ENCODE results near the gene SLC45A1. TPM values are rescaled to one million over a fixed set of nuclear protein-coding genes. Genes with fewer than 3 reads are reported as not detected.

The SLC45A1 gene
- total RNA-seq, 4 donors from 2014 or later, result 5.4 to 15.1 (median 7.6) TPM

DNA sequence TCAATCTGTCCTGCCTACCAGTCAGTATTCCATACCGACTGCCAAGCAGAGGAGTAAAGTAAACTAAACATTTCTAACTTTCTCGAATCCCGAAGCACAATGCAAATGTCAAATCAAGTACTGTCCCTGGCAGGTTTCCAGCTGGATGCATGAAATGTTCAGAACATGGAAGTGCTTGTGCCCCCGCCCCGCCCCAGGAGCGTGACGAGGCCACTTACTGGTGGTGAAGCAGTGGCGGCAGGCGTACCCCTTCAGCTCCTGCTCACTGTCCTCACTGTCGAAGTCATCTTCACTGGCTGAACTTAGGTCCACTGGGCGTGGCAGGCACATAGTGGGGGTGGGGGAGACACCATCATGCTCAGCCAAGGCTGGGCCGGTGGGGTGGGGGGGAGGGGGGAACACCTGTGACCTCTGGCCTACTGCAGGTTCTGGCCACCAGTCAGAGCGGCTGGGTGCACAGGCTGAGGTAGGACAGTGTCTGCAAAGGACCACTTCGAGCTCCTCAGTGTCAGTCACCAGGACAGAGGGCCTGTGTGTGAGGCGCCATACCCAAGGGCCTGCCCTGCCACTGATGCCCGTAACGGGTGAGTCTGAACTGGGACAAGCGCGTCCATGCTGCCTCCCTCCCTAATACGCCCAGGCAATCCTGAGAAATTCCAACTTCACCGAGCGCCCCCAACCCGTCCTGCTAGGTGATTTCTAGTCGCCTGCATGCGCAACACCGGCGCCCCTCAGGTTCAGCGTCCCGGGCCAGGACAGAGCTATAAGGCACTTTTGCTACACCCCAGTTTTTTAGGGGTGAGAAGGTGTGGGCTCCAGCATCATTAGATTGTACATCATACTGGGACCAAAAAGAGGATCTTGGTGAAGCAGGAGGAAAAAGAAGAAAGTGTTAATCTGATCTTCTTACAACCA lies 46.9 kb downstream of the SLC45A1 start:
- H3K36me3 ChIP-seq, result peaks cover 13 to 61% (median 16%) of the 10 kb centered on the region in 3 donors
- no peaks in the 10 kb centered on the region for H3K27me3 ChIP-seq
- no peak for DNase-seq (ENCODE audit: low spot score in 2 of 2)
- no peak overlapping the region for H3K4me3 ChIP-seq
- H3K27ac ChIP-seq, result peak overlapping the region in 3 of 4 donors; percentile 59 to 79 (median 73)
- no peak for TF ChIP-seq POLR2A (IDR thresholded peaks at IDR 0.05)
- peak in 1 of 2 donors; percentile 60 for TF ChIP-seq EP300 (IDR thresholded peaks at IDR 0.05)
- TF ChIP-seq, protein P1, sequence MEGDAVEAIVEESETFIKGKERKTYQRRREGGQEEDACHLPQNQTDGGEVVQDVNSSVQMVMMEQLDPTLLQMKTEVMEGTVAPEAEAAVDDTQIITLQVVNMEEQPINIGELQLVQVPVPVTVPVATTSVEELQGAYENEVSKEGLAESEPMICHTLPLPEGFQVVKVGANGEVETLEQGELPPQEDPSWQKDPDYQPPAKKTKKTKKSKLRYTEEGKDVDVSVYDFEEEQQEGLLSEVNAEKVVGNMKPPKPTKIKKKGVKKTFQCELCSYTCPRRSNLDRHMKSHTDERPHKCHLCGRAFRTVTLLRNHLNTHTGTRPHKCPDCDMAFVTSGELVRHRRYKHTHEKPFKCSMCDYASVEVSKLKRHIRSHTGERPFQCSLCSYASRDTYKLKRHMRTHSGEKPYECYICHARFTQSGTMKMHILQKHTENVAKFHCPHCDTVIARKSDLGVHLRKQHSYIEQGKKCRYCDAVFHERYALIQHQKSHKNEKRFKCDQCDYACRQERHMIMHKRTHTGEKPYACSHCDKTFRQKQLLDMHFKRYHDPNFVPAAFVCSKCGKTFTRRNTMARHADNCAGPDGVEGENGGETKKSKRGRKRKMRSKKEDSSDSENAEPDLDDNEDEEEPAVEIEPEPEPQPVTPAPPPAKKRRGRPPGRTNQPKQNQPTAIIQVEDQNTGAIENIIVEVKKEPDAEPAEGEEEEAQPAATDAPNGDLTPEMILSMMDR (IDR thresholded peaks at IDR 0.05), result no peak
- H3K9me3 ChIP-seq, result no peaks in the 10 kb centered on the region
- WGBS, 2 donors, result 64 to 78% methylated on average over 20 to 25 of the region's 29 CpGs
- H3K4me1 ChIP-seq, result peaks cover 0 to 84% (median 33%) of the 10 kb centered on the region in 4 donors

DNA sequence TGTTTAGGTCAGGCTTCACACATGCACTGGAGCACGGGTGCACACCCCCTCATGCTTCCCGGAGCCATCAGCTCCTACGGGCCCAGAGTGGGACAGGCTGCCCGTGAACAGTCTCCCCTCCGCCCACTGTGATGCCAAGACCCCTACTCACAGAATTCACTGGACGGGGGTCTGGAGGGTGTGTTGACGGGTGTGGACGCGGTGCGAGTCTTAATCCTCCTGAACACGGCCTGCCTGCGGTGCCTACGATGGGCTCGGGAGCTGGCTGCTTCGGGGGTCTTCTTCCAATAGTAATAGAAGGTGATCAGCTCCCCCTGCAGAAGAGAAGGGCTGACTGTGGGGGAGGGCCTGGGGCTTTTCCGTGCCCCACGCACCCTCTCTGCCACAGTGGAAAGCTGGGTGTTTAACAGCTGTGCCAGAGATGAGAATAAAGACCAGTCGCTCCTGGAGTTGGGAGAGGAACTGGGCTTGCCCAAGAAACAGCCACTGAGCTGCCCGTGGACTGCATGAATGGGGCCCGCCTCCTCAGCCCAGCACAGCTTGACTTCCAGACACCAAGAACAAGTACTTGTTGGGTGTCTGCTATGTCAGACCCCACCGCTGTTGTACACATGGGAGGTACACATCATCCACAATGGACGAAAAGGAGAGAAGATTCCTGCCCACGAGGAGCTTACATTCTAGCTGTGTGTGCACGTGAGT lies 47.9 kb downstream of the SLC45A1 start:
- H3K9me3 ChIP-seq, result no peaks in the 10 kb centered on the region
- no peaks in the 10 kb centered on the region for H3K27me3 ChIP-seq
- H3K4me3 ChIP-seq, result no peak overlapping the region
- peak overlapping the region in 1 of 4 donors; percentile 79 for H3K27ac ChIP-seq
- no peak for TF ChIP-seq EP300 (IDR thresholded peaks at IDR 0.05)
- TF ChIP-seq, protein P1 (IDR thresholded peaks at IDR 0.05), result no peak
- TF ChIP-seq POLR2A (IDR thresholded peaks at IDR 0.05), result no peak
- peaks cover 9 to 51% (median 14%) of the 10 kb centered on the region in 3 donors for H3K36me3 ChIP-seq
- H3K4me1 ChIP-seq, result peaks cover 0 to 94% (median 43%) of the 10 kb centered on the region in 4 donors
- no peak for DNase-seq (ENCODE audit: low spot score in 2 of 2)
- WGBS, 2 donors, result 82 to 83% methylated on average over 24 of the region's 24 CpGs

DNA sequence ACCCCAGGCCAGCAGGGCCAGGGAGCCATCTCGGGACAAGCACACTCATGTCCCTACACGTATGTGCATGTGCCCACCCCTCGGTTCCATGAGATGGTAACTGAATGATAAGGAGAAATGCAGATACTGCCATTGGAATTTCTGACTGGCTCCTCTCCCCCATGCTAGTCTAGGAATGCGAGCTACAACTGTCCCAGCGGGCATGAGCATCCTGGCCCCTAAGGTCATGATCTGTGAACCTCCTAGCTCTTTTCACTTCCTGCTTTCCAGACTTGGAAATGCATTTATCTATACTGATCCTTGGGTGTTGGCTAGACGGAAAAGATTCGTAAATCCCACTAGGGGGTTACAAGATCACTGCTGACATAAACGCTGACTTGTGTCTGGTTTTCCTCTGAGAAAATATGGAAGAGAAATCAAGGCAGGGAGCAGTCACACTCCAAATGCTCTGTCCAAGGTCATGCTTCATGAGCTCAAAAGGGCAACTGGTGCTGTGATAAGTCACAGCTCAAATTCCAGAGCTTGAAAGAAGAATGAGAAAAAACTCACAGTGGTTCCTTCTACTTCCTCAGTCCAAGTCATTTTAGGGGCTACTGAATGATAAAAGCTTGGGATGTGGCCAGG lies 49.8 kb downstream of the SLC45A1 start:
- H3K36me3 ChIP-seq, result peaks cover 0 to 32% (median 3%) of the 10 kb centered on the region in 3 donors
- H3K4me3 ChIP-seq, result no peak overlapping the region
- 53 to 64% methylated on average over 8 of the region's 8 CpGs for WGBS, 2 donors
- H3K27me3 ChIP-seq, result no peaks in the 10 kb centered on the region
- no peaks in the 10 kb centered on the region for H3K9me3 ChIP-seq
- DNase-seq (ENCODE audit: low spot score in 2 of 2), result no peak
- TF ChIP-seq, protein P1 (IDR thresholded peaks at IDR 0.05), result no peak
- TF ChIP-seq EP300 (IDR thresholded peaks at IDR 0.05) (no peak), POLR2A (IDR thresholded peaks at IDR 0.05) (no peak)
- peak overlapping the region in 2 of 4 donors; percentile 29 to 44 for H3K27ac ChIP-seq
- peaks cover 0 to 100% (median 61%) of the 10 kb centered on the region in 4 donors for H3K4me1 ChIP-seq

DNA sequence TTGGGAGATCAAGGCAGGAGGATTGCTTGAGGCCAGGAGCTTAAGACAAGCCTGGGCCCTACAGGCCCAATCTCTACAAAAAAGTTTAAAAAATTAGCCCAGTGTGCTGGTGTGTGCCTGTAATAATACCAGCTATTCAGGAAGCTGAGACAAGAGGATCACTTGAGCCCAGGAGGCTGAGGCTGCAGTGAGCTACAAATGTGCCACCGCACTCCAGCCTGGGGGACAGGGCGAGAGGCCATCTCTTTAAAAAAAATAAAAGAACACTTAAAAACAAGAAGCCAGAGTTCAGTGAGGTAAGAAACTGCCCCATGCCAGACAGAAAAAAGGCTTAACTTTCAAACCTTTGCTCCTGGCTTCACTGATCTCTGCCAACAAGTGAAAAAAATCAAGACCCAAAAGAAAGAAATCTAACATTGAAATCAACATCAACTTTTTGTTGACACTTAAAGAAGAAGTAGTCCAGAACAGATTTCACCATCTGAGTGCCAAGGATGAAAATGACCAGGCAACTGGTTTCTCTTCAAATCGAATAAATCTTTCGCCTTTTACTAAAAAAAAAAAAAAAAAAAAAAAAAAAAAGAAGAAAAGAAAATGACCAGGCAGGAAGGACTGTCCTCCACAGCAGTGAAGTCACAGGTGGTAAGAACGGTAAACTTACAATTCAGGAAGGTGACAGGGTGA lies 51.2 kb downstream of the SLC45A1 start:
- WGBS, 2 donors, result 69 to 70% methylated on average over 5 of the region's 5 CpGs
- Histone ChIP-seq H3K9me3 (no peaks in the 10 kb centered on the region), H3K4me3 (no peak overlapping the region), H3K36me3 (peaks cover 0 to 19% (median 0%) of the 10 kb centered on the region in 3 donors), H3K27ac (peak overlapping the region in 2 of 4 donors; percentile 91), H3K27me3 (no peaks in the 10 kb centered on the region), H3K4me1 (peaks cover 0 to 100% (median 60%) of the 10 kb centered on the region in 4 donors)
- TF ChIP-seq POLR2A (IDR thresholded peaks at IDR 0.05), result no peak
- TF ChIP-seq EP300 (IDR thresholded peaks at IDR 0.05), result no peak
- TF ChIP-seq, protein P1 (IDR thresholded peaks at IDR 0.05), result no peak
- DNase-seq (ENCODE audit: low spot score in 2 of 2), result no peak
